NB4 (cell line): ENCODE data around the gene BCL7C.
A peak's percentile ranks its signal among the peaks of the same experiment; 100 is the strongest.

Experiments used
- DNase-seq: peaks from one replicate; pipeline ENCODE4 v3.0.0; 2010; ENCODE audit warnings: low read depth
- H3K4me3 ChIP-seq: one replicate; pipeline ENCODE4 v1.5.1; 2011; ENCODE audit warnings: mild to moderate bottlenecking, low read depth, low read length, moderate library complexity
- CTCF ChIP-seq: IDR thresholded peaks from one replicate; pipeline ENCODE4 v1.5.1; 2012; ENCODE audit warnings: low read depth, low read length
- MAX ChIP-seq: IDR thresholded peaks from 2 replicates; pipeline ENCODE4 v1.6.1; 2011; ENCODE audit warnings: low read depth, low read length
- MYC ChIP-seq: IDR thresholded peaks from 2 replicates; pipeline ENCODE4 v1.6.1; 2011; ENCODE audit warnings: low read depth, low read length
- POLR2A ChIP-seq: IDR thresholded peaks from 2 replicates; pipeline ENCODE4 v1.6.1; 2011; ENCODE audit warnings: mild to moderate bottlenecking; ENCODE audit not compliant: insufficient read length; ENCODE audit errors: extremely low read depth

The BCL7C gene

GRCh38 chr16:30887927-30888326 is 6.0 kb downstream of the BCL7C start:
- no peak for TF ChIP-seq CTCF
- no peak for TF ChIP-seq MYC
- no peak for TF ChIP-seq POLR2A
- no peak for TF ChIP-seq MAX
- no peak for DNase-seq
- H3K4me3 ChIP-seq, result no peak overlapping the region

GRCh38 chr16:30886145-30886544 is 7.7 kb downstream of the BCL7C start:
- TF ChIP-seq MYC (no peak), CTCF (no peak), MAX (no peak), POLR2A (no peak)
- no peak for DNase-seq
- H3K4me3 ChIP-seq, result no peak overlapping the region

GRCh38 chr16:30885196-30885595 is 8.7 kb downstream of the BCL7C start:
- no peak for DNase-seq
- TF ChIP-seq MAX, result no peak
- TF ChIP-seq POLR2A, result no peak
- no peak for TF ChIP-seq MYC
- no peak for TF ChIP-seq CTCF

GRCh38 chr16:30884760-30885159 is 9.1 kb downstream of the BCL7C start:
- DNase-seq, result no peak
- no peak overlapping the region for H3K4me3 ChIP-seq
- TF ChIP-seq POLR2A (no peak), MAX (no peak), MYC (no peak), CTCF (no peak)

More at GRCh38 chr16:30885196-30885595, 8.7 kb downstream of the BCL7C start:
- no peak overlapping the region for H3K4me3 ChIP-seq

GRCh38 chr16:30882429-30883310 is 11.2 kb downstream of the BCL7C start:
- no peak for TF ChIP-seq MYC
- TF ChIP-seq POLR2A, result no peak
- TF ChIP-seq MAX, result no peak
- TF ChIP-seq CTCF, result no peak
- H3K4me3 ChIP-seq, result no peak overlapping the region
- peak; percentile 34 for DNase-seq

- TF ChIP-seq CTCF (no peak), MYC (no peak), MAX (no peak), POLR2A (no peak)
- DNase-seq, result no peak
- peak overlapping the region; percentile 25 for H3K4me3 ChIP-seq
These were observed 17.0 kb downstream of the BCL7C start for GRCh38 chr16:30876867-30877266.
